ENCODE measurements around the gene GHR.

Gene GHR

GRCh38 chr5:42423285-42424165, at the start of gene GHR:
GHR (plus strand) TSS chr5:42423439; CDS start chr5:42565875, 142,436 bp downstream.
- DNase-seq (ENCODE audit: low read depth in 2 of 2) = no peak

GRCh38 chr5:42374679-42375273, 48.5 kb upstream of the GHR start:
- no peak for DNase-seq (ENCODE audit: low read depth in 2 of 2)

- DNase-seq (ENCODE audit: low read depth in 2 of 2) = no peak
Measured at GRCh38 chr5:42377496-42377895, 45.7 kb upstream of the GHR start.

GRCh38 chr5:42381973-42382372, 41.3 kb upstream of the GHR start:
- DNase-seq (ENCODE audit: low read depth in 2 of 2) = no peak

GRCh38 chr5:42387563-42387962, 35.7 kb upstream of the GHR start:
- no peak for DNase-seq (ENCODE audit: low read depth in 2 of 2)

DNA sequence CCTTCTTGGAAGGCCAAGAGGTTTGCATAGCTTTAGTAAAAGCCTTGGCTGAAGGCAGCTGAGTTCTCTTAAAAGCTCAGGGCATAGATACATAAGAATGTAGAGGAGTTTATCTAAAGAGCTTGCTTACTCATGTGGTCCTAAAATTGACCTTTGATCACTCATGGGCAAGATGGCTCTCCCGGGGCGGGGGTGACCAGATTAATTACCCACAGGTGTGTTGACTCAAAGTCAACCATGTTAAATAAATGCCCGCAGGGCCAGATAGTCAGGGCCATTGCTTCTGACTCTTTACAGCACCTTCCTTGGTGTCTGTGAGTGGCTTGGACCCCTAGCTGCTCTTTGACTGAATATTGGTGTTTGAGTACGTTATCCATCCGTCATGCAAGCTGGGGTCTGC, 33.1 kb upstream of the GHR start:
- DNase-seq (ENCODE audit: low read depth in 2 of 2) = no peak

- DNase-seq (ENCODE audit: low read depth in 2 of 2) = no peak
Measured at GRCh38 chr5:42392917-42393316, 30.3 kb upstream of the GHR start.

DNA sequence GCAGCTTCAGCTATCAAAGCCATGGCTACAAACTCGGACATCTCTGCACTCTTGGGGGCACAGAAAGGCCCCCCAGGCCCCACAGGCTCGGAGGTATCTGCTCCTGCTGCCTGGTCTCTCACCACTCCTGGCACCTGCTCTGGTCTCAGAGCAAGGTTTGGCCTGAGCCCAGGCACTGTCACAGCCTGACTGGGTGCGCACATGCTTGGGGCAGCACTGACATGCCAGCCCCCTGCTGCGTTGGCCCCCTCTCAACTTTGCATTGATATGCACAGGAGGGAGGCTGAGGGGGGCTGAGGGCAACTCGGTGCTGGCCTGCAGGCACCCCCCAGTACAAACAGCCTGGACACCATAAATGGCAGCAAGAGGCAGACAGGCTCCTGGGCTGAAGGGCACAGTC, 27.1 kb upstream of the GHR start:
- no peak for DNase-seq (ENCODE audit: low read depth in 2 of 2)

DNA sequence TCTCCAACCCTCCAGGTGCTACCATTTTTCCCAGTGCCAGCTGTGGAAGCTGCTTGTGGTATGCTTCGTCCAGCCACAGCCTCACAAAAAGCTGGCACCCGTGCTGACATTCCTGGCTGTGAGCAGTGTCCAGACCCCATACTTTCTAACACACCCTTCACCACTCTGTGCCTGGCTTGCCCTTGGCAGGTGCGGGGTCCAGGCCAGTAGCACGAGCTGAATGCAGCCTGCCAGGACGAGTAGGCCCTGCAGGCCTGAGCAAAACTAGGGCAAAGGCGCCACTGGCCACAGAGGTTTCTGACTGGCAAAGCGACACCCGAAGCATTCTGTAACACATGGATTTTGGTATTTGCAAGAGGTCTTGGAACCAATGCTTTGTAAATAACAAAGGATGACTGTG, 26.0 kb upstream of the GHR start:
- no peak for DNase-seq (ENCODE audit: low read depth in 2 of 2)

DNA sequence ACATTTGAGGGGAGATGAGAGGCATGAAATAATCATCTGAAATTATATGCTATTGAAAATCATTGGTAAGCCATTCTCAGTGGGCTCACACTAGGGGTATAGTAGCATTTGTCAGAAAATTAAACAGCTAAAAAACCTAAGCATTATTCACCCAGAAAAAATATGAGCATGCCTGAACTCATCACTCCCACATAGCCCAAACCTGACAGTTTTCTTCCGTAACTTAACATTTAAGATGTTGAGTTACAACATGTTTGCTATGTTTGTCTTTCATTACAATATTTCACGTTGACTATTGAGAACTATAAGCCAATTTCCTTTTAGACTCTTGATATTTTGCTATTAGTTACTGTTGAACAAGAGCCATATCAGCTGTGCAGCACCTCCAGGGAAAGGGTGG, 23.5 kb upstream of the GHR start:
- DNase-seq (ENCODE audit: low read depth in 2 of 2) = no peak

- no peak for DNase-seq (ENCODE audit: low read depth in 2 of 2)
Measured at GRCh38 chr5:42400474-42400873, 22.8 kb upstream of the GHR start.

GRCh38 chr5:42403236-42403635, 20.0 kb upstream of the GHR start:
- no peak for DNase-seq (ENCODE audit: low read depth in 2 of 2)

GRCh38 chr5:42404366-42404765, 18.9 kb upstream of the GHR start:
- DNase-seq (ENCODE audit: low read depth in 2 of 2) = no peak

GRCh38 chr5:42419294-42419693, 3.9 kb upstream of the GHR start:
- DNase-seq (ENCODE audit: low read depth in 2 of 2) = no peak

- no peak for DNase-seq (ENCODE audit: low read depth in 2 of 2)
Measured at GRCh38 chr5:42422656-42423280, 471 bp upstream of the GHR start.

DNA sequence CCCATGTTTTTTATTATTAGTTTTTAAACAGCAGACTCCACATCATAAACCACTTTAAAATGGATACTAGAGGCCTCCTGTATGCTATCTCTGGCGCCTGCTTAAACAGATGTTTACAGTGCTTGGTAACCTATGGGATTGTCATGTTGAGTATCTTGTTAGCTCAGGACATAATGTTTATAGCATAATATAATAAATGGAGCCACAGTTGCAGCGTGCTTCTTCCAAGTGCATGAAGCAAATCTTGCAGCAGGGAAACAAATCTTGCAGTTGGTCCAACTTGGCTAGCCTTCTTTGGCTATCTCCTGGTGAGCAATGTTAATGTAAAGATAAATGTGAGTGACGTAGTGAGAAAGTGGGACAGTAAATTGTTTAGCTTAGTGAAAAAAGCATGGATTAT, 2.8 kb downstream of the GHR start:
- no peak for DNase-seq (ENCODE audit: low read depth in 2 of 2)

- DNase-seq (ENCODE audit: low read depth in 2 of 2) = no peak
Measured at GRCh38 chr5:42429694-42430093, 6.5 kb downstream of the GHR start.

DNA sequence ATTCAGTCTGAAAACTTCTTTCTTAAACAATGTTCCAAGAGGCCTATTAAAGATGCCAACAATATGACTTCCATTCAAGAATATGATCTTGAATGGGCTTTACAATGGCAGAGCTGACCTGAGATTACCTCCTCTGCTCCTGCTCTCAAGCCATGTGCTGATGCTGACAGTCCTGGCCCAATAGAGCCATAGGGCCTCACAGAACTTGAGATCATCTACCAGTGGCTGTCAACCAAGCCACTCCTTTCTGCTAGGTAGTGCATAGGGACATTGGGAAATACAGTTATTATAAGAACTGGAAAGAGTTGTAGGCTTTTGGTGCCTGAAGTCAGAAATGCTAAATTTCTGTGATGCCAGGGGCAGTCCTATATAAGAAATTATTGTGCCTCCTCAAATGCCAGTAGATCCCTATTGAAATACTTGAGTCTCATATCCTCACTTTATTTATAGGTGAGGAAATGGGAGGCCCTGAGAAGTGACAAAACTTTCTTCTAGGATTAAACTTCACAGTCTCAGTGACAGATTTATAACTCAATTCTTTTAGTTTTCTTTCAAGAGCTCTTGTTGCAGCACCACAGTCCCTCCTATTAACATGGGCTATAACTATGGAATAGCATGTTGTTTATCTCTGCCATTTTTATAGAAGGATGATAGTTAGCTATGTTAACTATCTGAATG, 10.9 kb downstream of the GHR start:
- DNase-seq (ENCODE audit: low read depth in 2 of 2) = no peak

DNA sequence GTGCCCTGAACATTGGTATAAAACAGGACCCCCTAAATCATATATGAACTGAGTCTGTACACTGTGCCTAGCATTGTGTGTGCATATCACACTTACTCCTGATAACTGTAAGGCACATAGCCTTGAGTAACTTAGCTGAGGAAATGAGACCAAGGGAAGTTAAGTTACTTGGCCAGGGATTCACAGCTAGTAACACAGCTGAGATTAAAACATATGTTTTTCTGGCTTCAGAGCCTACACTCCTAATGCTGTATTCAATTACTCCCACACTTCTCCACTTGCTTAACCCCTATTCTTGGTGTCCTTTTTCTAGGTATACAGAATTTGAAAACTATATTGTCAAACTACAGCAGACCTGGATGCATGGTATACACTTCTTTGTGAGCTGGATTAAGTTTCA, 12.8 kb downstream of the GHR start:
- no peak for DNase-seq (ENCODE audit: low read depth in 2 of 2)

GRCh38 chr5:42454216-42454995, 31.2 kb downstream of the GHR start:
- DNase-seq (ENCODE audit: low read depth in 2 of 2) = no peak

- DNase-seq (ENCODE audit: low read depth in 2 of 2) = no peak
Measured at GRCh38 chr5:42461033-42461432, 37.8 kb downstream of the GHR start.

DNA sequence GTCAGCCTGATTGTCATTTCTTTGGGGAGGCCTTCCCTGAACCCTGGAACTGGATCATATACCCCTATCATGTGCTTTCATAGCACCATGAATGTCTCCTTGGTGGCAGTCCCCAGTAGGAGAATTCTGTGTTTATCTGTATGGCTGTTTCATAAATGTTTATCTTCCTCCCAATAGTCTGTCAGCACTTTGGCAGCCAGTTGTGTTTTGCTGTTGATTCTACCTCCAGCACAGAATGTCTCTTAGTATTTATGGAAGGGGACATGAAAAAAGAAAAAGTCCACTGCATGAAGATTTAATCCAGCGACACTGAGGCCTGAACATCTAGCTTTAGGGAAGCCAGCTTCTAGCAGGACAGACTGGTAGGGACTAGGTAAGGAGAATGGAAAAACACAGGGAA, 38.3 kb downstream of the GHR start:
- no peak for DNase-seq (ENCODE audit: low read depth in 2 of 2)
